DMS53 treated with DMSO at 0.1 percent for 48 hours (cell line): ENCODE results near the gene PIH1D1.
"Not testable (repeated sequence)": the region's sequence is repeated elsewhere in the genome, so short reads cannot be mapped to it uniquely, and the experiment has no call there.

Source experiments
- DNase-seq: peaks from one replicate; lab custom pipeline; 2025; ENCODE audit not compliant: unreplicated experiment; lab: John Stamatoyannopoulos, UW

Gene PIH1D1

DNA sequence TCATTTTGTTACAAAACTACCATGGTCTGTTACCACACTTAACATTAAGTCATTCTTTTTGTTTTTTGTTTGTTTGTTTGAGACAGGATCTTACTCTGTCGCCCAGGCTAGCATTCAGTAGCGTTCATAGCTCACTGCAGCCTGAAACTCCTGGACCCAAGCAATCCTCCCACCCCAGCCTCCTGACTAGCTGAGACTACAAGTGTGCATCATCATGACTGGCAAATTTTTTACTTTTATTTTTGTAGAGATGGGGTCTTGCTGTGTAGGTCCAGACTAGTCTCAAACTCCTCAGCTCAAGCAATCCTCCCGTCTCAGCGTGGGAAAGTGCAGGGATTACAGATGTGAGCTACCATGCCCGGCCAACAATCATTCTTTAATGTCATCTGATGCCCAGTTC, 4.7 kb upstream of the PIH1D1 start:
- no peak for DNase-seq

DNA sequence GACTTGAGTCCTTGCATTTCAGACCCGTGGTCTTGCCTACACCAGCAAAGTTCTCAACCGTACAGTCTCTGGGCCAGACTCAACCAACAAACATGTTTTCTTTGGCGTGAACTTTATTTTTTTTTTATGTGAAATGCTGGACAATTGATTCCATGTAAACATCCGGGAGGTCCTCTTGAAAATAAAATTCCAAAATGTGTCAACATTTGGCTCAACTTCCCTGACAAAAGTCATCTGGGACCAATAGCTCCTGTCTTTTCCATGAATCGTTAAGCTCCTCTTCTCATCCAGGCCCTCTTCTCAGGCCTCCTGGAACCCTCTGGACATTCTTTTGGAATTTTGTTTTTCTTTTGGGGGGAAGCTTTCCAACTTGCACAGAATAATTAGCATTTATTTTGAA, 4.2 kb upstream of the PIH1D1 start:
- no peak for DNase-seq

DNA sequence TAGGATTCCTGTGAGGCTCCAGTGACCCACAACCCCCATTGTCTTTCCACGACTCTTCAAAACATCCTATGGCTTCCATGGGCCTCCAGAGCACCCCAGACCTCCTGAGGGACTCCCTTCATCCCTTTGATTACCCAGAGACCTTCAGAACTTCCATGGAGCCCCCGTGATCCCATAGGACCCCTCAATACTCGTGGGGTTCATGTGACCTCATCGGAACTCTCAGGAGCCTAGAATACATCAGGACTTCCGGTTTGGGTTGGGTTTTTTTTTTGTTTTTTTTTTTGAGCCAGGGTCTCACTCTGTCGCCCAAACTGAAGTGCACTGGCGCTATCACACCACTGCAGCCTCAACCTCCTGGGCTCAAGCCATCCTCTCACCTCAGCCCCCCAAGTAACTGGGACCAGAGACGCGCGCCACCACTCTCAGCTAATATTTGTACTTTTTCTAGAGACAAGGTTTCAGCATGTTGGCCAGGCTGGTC, 2.2 kb upstream of the PIH1D1 start:
- no peak for DNase-seq

- DNase-seq, result peak; percentile 90
Observed at GRCh38 chr19:49453013-49453756, 1.6 kb upstream of the PIH1D1 start, which contains the start of gene ALDH16A1. Gene ALDH16A1, plus strand, starts transcription at chr19:49453225. Its CDS starts 107 bp downstream, at chr19:49453332.

GRCh38 chr19:49450405-49450804, 1.2 kb downstream of the PIH1D1 start:
- DNase-seq, result no peak

DNA sequence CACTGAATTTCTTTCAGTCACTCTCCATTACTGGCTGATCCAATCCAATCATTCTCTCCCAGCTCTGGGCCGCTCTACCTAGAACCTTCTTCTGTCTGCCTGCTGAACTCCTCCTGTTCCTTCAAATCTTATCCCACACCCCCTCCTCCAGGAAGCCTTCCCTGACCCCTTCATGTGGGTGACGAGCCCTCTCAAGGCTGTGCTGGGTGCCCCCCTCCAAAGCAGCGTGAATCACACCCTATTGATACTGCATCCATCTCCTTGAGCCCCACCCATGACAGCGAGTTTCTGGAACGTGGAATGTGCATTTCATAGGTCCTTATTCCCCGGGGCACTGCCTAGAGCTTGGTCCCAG, 3.2 kb downstream of the PIH1D1 start:
- DNase-seq, result no peak

DNA sequence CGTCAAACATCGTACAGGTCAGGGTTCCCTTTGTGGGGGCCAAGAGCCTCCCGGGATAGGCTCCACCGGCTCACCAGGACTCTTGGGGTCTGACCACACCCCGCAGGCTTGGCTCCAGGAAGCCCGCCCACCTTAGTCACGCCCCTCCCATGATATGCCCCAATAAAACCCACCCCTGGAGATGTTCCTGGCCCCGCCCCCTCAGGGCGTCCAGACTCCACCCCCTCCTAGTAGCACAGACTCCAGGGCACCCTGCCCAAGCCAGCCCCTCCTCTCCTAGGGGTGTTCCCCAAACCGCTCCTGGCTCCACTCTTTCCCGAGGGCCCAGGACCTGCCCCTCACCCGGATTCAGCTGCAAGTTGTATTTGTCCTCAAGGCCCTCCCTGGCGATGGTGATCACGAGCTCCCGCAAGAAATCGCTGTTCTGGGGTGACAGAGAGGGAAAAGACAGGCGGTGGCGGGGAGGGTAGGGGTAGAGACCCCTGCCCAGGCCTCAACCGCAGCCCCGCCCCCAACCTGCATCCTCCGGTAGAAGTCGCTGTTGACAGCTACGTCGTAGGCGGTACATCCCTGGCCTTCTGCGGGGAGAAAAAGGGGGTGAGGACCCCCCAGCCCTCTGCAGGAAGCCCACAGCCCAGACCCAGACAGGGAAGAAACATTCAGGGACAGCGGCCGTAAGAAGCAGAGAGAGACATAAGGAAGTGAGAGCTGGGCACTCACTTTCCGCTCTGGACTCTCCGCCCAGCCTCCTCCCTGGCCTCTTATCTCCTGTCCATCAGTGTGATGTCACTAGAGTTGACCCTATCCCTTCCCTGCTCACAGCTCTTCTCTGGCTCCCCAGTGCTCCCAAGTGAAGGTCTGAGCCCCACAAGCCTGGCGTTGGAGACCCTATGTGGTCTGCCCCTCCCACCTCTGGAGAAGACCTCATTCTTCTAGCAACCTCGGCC, 3.9 kb downstream of the PIH1D1 start:
- no peak for DNase-seq

- no peak for DNase-seq
Observed at GRCh38 chr19:49445997-49446396, 5.6 kb downstream of the PIH1D1 start.

DNA sequence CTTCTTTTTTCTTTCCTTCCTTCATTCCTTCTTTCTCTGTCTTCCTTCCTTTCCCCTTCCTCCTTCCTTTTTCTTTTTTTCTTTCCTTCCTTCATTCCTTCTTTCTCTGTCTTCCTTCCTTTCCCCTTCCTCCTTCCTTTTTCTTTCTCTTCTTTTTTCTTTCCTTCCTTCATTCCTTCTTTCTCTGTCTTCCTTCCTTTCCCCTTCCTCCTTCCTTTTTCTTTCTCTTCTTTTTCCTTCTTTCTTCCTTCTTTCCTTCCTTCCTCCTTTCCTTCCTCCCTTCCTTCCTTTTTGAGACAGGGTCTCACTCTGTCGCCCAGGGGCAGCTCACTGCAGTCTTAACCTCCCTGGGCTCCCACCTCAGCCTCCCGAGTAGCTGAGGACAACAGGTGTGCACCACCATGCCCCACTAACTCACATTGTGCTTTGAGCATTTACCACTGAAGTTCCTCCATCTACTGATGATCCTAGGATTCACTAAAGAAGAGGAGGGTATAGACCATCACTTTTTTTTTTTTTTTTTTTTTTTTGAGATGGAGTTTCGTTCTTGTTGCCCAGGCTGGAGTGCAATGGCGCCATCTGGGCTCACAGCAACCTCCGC, 7.4 kb downstream of the PIH1D1 start:
- DNase-seq, result not testable (repeated sequence)

GRCh38 chr19:49443366-49444099, 8.1 kb downstream of the PIH1D1 start:
- DNase-seq, result peak; percentile 77

- DNase-seq, result peak; percentile 51
Observed at GRCh38 chr19:49442771-49443365, 8.7 kb downstream of the PIH1D1 start.

DNA sequence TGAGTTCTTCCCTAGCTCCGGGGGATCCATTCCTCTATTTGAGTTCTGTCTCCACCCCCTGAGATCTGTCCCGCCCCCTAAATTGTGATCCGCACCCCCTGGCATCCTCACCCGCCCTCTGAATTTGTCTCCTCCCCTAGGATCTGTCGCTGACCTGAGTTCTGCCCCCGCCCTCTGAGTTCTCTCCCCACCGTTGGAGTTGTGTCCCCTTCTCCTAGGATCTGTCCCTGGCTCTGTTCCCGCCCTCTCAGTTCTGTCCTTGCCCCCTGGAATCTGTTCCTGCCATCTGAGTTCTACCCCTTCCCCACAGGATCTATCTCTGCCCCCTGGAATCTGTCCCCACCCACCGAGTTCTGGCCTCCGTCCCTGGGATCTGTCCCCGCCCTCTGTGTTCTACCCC, 9.3 kb downstream of the PIH1D1 start:
- DNase-seq, result peak; percentile 23

DNA sequence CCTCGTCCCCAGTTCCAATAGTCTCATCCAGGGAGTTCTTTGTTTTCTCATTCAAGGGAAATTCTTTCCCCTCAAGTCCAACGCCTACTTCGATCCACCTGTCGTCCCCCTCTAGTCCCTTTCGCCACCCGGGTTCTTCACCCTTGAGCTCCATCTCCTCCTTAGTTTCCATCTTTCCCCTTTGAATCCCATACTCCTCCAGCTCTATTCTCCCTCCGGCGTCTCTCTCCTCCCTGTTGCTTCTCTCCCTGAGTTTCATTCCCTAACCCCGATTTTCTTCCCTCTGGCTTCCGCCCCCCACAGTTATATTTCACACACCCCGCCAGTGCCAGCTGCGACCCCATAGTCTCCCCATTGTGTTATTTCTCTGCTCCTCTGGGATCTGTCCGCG, 9.7 kb downstream of the PIH1D1 start:
- DNase-seq, result no peak

GRCh38 chr19:49441210-49441959, 10.2 kb downstream of the PIH1D1 start, which contains the start of gene SLC17A7:
Gene SLC17A7, minus strand, starts transcription at chr19:49441527. Its CDS starts 148 bp downstream, at chr19:49441379.
- DNase-seq, result no peak

- DNase-seq, result no peak
Observed at GRCh38 chr19:49440439-49441209, 11.0 kb downstream of the PIH1D1 start.

DNA sequence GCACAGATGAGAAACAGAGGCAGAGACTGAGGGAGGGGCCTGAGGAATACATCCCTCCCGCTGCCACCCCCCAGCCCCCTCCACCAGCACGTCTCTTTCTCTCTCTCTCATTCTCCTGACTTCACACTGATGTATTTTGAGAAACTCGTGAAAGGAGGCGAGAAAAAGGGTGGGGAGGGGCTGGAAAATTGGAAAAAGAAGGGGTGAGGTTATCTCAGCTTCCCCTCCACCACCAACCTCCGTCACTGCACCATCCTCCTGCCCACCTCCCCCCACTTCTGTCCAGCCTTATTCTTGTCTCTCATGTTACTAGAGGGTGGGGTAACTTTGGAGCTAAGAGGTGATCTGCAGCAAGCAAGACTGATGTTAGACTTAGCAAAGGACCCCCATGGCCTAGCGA, 11.8 kb downstream of the PIH1D1 start:
- no peak for DNase-seq

DNA sequence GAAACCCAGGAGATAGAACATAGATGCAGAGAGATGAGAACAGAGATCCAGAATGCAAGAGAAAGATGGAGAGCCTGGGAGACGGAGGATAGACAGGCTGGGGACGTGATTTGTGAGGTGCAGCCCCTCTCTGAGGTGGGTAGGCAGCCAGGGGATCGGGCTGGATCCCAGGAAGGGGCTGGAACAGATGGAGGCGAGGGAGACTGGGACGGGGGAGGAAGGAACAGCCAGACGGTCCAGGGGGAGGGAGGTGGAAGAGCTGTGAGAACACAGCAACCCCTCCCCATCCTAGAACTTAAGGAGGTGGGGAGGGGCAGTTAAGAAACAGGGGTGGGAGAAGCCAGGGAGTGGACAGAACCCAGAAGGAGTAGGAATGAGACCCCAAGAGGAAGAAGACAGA, 13.4 kb downstream of the PIH1D1 start:
- no peak for DNase-seq

DNA sequence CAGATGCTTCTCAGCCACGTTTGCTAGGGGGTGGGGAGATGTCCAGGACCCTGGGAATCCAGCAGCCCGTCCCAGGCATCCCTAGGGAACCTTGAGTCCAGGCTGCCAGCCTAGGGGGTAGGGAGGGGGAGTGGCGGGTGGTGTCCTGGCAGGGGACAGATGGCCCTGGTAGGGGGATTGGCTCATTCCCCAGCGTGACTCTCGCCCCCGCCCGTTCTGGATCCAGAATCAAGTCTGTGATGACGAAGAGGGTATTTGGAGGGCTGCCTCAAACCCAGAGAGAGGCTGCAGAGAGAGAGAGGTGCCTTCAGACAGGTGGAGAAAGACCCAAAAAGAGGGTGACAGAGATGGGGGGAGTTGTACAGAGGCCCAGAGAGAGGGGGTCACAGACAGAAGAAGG, 14.4 kb downstream of the PIH1D1 start:
- no peak for DNase-seq
